Left colon (tissue), 2 donors: ENCODE measurements around the gene COL11A2. TPM values are rescaled to one million over a fixed set of nuclear protein-coding genes. Genes with fewer than 3 reads are reported as not detected.
"Not testable (repeated sequence)": the region's sequence is repeated elsewhere in the genome, so short reads cannot be mapped to it uniquely, and the experiment has no call there.

ENCODE experiments used
- ATAC-seq: fragments of 200-7000 bp; cut with Tn5 transposase; one replicate; pipeline ENCODE4 v1.9.1; 2020; ENCODE audit warnings: mild to moderate bottlenecking, moderate library complexity
- DNase-seq, 2 donors: peaks; one replicate each; pipeline ENCODE4 v3.0.0-alpha.2; 2020
- intact Hi-C, 2 donors: fragments of 100-400 bp; cut with DNase I in 1 of 2; cut with micrococcal nuclease in 1 of 2; formaldehyde crosslinking; loops; one replicate each; pipeline versions ENCODE4 v1.11.2 to v1.14.0; 2022; cut with DNase I, micrococcal nuclease
- total RNA-seq, 2 donors: library from RNA; stranded (reverse); fragmentation: NEBNext Ultra II Directional; extraction: Animal tissue kit (Norgen Biotek cat#: 25700); gene quantifications; one replicate each; pipeline ENCODE4 v1.2.1, GENCODE V29; 2021
- donor health status: DM: no; HTN: no; CAD: no.
- donor health status: DM: yes; HTN: yes; CAD: no.

The COL11A2 gene
- total RNA-seq, 2 donors from 2014 or later = 0.45 to 0.55 TPM

DNA sequence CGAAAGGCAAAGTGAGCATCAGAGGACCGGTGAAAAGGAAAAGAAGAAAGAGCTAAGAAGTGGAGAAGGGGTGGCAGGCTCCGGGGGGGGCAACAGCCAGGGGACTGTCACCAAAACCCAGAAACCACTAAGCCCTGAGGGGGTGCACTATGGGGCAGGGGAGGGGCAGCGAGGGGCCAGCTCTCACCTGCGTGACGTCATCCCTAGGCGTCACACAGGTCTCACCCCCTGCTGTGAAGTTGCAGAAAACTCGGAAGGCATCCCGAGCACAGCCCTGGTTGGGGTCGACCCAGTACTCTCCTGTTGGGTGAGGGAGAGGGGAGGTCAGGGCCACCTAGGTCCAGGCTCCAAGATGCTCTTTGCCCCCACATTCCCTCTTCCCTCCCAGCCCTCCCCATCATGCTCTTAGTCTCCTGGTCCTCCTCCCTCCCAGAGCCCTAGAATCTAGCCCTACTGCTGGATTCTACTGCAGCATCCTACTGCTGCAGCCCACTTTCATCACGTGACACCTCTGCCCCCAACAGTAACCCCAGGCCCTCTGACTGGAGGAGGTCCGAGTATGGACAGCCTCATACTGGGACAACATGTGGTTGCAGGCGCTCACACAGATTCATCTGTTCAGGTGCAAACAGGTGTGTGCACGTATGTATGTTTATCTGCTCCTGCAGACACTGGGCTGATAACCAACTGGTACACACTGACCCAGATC lies 27.4 kb downstream of the COL11A2 start:
- ATAC-seq (no peak), DNase-seq (no peak)
- intact Hi-C loops = loop anchor here in 1 of 2 donors (5.0 kb wide), 2 partner anchors 32 to 82 kb away; no protein-coding TSS in a partner anchor

DNA sequence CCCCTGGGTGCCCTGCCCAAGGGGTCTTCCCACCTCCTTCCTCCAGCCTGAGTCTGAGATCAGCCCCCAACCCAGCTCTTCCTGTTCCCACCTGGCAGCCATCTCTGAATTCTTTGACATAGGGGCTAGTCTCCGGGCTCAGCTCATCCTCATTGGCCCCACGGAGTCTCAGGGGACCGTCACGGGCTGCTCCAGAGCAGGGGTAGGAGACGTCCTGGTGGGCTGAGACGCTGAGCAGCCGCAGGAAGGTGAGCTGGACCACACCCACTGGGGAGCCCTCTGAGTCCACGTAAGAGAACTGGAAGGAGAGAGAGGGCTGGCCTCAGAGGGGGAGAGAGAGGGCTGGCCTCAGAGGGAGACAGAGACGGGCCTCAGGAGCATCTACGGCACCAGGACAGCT lies 28.1 kb downstream of the COL11A2 start:
- intact Hi-C loops = loop anchor here in 1 of 2 donors (5.0 kb wide), 2 partner anchors 33 to 83 kb away; no protein-coding TSS in a partner anchor
- no peak for DNase-seq
- no peak for ATAC-seq

DNA sequence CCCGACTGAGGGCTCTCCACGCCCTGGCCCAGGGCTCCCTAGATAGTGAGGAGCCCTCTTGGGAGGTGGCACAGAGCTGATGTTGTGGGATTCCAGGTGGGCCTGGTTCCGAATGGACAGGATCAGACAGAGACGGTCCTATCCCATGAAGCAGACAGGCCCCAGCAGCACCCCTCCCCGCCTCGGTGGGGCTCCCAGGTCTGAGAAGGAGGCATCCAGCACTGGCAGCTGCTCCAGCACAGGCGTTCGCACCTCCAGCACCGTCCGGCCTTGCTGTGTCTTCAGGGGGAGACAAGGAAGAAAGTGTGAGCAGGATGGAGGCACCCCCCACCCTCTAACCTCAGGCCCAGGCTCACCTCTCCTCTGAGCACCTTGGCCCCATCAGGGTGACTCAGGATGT lies 28.7 kb downstream of the COL11A2 start:
- no peak for ATAC-seq
- intact Hi-C loops = loop anchor here in 1 of 2 donors (5.0 kb wide), 2 partner anchors 34 to 84 kb away; no protein-coding TSS in a partner anchor

DNA sequence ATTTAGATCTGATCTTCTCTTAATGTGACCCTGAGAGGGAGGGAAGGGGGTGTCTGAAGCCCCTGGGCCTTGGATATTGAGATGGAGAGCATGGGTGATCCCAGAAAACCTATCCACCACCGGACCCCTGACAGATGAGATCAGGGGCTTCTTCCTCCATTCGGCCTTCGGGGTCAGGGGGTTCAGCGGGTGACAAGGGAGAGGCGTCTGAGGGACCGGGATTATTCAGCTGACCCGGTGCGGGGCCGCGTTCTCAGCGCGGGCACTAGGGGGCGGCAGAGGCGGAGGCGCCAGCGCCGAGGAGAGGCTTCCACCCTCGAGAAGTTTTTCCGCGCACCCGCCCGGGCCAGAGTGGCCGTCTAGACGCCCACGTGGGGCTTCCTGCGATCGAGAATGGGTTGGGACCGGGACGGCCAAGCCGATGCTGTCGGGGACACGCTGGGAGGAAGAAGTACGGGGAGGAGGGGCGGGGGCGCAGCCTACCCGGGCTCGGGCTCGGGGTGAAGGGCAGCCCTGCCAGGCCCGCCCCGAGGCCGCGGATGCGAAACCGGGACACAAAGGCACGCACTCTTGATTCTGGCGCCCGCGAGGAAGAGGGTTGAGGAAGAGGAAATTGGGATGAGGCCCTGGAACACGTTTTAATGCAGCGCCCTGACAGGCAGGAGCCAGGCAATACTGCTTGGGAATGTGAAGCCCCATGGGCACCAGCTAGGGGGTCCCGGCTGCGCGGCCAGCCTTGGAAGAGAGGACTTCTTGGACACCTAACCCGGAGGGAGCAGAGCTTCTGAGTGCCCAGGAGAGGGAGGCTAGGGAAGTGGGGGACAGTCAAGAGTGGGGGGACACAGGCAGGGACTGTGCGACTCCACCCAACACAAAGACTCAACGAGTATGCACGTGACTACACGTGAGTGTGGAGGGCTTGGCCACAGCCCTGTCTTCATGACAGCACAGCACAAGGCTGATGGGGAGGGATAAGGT lies 30.6 kb downstream of the COL11A2 start:
- peak; percentile 88 for ATAC-seq
- intact Hi-C loops = loop anchor here in 1 of 2 donors (5.0 kb wide), 2 partner anchors 36 to 86 kb away; no protein-coding TSS in a partner anchor
- DNase-seq = peak; percentile 68 to 82

More for the DNA sequence above, 28.7 kb downstream of the COL11A2 start:
- no peak for DNase-seq

DNA sequence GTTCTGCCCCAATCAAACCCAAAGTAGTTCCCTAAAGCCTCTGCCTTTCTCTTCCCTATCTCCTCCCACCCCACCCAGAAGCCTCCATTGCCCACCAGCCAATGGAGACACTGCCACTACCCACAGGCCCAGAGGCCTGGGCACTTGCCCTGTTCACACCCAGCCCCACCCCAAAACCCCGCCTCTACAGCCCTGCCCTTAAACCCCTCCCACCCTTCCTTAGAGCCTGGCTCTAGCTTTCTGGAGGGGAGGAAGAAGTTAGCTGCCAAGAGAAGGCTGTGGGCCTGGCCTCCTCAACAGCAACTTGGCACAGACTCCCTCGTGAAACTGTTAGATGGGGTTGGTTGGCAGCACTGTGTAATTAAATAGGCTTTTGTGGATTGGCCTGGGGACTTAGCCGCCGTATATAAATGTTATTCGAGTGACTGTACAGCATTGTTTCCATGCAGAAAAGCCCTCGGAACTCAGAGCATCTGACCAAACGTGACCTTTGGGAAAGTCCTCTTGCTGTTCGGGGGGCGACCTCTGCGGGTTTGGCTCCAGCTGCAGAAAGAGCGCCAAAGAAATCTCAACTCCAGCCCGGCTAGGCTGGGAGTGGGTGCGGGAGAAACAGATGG lies 31.4 kb downstream of the COL11A2 start:
- peak; percentile 92 for ATAC-seq
- intact Hi-C loops = loop anchor here in 1 of 2 donors (5.0 kb wide), 2 partner anchors 36 to 86 kb away; no protein-coding TSS in a partner anchor
- DNase-seq = peak; percentile 75

DNA sequence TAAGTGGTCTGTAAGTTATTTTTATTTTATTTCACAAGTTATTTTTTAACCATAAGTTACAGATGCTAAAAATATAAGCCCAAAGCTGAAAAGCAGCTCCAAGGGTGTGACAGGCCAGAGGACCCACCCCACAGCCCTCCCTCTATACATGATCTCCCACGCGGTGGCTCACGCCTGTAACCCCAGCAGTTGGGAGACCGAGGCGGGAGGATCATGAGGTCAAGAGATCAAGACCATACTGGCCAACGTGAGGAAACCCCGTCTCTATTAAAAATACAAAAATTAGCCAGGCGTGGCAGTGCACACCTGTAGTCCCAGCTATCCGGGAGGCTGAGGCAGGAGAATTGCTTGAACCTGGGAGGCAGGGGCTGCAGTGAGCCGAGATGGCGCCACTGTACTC lies 32.2 kb downstream of the COL11A2 start:
- intact Hi-C loops = loop anchor here in 1 of 2 donors (5.0 kb wide), 2 partner anchors 37 to 87 kb away; no protein-coding TSS in a partner anchor
- ATAC-seq (no peak), DNase-seq (no peak)

DNA sequence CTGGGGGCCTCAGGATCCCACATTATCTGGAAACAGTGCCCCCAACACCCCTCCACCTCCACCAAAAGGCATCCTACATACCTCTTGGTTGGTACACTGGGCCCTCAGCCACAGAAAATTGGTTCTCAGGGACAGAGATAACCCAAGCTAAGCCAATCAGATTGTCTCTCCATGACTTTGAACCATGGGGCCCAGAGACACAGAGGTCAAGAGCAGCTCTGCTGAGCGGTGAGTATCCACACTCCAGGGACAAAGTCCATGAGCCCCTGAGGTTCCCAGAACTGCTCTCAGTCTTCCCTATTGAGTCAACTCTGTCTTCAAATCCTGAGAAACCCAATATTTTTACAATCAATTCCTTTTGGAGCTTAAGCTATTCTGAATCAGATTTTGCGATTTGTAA lies 35.3 kb downstream of the COL11A2 start:
- no peak for DNase-seq
- intact Hi-C loops = no loop called here
- no peak for ATAC-seq

DNA sequence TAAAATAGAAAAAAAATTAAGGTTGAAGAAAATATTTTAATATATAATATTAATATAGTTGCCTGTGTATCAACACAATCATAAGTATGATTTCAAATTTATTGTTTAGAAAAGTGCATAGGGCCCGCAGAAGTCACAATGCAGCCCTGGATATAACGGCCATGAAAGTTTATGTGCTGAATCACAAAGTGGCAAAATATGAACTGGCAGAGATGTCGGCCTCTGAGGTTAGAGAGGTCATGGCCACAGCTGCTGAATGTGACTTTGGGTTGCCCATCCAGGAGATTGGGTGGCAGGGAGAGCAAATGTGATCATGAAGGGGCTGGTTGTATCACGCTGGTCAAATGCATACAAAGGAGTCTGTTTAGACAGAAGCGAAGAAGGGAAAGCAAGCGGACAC lies 35.7 kb downstream of the COL11A2 start:
- DNase-seq (no peak), ATAC-seq (no peak)
- intact Hi-C loops = no loop called here

DNA sequence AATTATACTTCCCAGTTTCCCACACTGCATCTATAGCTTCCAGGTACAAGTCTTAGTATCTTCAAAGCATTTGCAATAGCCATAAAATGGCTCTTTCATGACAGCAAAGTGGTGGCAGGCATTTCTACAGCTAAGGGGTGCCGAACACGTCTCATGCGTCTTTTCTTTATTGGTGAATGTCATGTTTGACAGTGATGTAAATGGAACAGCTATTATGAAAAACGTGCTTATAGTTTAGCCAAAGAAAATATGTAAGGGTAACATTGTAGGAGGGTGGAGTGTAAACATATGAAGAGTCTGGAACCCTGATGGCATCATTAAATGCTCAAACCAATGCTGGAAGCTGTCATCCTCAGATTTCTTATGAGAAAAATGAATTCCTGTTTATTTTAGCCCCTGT lies 37.9 kb downstream of the COL11A2 start:
- DNase-seq = no peak
- intact Hi-C loops = no loop called here
- ATAC-seq = no peak

DNA sequence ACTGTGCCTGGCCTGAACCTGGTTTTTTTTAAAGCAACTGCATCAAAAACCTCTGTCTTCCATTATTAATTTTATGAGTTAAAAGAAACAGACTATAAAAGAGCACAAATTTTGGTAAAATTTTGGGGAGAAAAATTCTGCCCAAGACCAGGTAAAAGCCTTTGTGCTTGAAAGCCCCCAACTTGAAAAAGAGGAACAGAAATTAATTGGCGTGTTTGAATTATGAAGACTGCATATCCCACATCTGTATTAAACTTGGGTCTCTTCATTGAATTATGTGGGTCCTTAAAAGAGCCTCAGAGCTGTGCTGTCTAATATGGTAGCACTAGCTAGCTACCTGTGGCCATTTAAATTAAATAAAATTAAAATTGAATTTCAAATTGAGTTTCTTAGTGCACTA lies 41.2 kb downstream of the COL11A2 start:
- intact Hi-C loops = no loop called here
- ATAC-seq (no peak), DNase-seq (no peak)

DNA sequence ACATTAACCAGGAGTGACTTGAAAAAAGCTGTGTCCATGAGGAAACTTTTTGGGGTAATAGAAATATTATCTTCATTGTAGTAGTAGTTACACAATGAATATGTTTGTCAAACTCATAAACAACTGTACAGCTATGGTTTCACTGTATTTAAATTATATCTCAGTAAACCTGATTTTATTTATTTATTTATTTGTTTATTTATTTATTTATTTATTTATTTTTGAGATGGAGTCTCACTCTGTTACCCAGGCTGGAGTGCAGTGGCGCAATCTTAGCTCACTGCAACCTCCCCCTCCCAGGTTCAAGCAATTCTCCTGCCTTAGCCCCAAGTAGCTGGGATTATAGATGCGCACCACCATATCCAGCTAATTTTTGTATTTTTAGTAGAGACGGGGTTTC lies 41.7 kb downstream of the COL11A2 start:
- DNase-seq, ATAC-seq, intact Hi-C loops: not testable (repeated sequence)

DNA sequence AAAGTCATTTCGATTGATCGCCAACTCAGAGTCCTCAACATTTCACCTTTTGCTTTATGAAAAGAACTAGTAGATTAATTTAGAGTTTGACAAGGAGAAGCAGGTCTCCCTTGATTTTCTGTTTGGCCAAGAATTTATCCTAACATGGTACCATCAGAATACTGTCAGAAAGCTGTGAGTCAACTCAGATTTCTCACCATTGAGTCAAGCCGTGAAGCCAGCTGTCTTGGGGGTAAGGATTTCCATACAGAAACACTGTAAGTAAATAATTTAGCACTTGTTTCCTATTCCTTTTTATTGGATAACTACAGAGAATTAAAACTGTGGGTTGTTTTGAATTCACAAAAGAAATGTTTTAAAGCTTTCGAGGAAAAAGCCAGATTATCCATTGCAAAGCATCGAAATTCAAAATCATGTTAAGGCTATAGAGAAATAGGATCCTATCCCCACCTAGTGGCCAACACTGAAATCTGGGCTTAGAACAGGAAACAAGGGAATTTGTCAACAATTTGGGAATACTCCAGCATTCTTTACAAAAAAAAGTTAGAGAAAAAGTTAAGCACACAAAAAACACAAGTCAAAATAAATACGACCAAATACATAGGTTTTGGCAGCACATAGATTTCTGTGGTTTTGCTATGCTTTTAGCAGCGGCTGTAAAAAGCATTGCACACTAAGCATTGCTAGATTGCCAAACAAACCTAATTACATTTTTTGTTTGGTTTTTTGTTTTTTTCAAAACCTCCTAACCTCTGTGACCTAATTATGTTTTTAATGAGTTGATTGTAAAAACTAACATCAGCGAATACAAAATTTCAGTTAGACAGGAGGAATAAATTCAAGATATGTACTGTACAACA lies 44.2 kb downstream of the COL11A2 start:
- peak; percentile 52 for ATAC-seq
- intact Hi-C loops = no loop called here
- DNase-seq = no peak

DNA sequence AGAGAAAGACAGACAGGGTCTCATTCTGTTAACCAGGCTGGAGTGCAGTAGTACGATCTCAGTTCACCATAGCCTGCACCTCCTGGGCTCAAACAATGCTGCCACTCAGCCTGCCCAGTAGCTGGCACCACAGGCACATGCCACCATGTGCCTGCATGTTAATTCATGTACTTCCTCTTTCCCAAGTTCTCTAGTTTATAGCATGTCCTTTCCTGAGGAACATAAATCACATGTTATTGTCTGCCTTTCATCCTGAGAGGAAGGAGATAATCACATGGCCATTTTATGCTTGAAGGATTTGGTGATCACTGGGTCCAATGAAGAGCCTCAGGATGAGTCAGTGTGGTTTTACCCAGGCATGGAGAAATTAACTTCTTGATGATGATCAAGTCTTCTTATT lies 47.9 kb downstream of the COL11A2 start:
- ATAC-seq = peak; percentile 88
- intact Hi-C loops = no loop called here
- peak in 1 of 2 donors; percentile 15 for DNase-seq

DNA sequence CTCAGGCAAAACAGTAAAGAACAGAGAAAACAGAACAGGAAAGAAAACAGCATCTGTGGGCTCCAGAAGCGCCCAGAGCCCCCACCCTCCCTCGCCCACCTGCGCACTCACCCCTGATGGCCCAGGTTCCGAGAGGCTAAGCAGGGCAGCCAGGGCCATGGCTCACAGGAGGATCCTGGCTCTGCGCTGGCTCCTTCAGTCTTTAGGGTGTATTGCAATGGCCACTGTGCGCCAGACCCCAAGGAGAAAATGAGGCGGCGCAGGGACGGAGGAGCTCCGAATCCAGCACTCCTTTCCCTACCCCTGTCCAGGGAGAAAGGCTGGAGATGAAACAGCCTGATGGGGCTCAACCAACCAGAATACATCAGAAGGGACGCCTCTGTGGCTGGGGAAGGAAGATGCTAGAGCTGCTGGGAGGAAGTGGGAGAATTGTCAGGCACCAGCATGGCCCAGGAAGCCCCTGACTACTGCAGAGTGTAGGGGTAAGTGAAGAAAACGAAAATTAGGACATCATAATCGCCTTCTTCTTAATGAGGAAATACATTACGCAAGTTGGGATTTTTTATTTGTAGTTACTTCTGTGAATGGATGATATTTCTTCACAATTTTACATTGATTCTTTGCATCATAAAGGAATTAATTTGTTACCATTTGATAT lies 49.0 kb downstream of the COL11A2 start:
- intact Hi-C loops = no loop called here
- DNase-seq (no peak), ATAC-seq (no peak)

DNA sequence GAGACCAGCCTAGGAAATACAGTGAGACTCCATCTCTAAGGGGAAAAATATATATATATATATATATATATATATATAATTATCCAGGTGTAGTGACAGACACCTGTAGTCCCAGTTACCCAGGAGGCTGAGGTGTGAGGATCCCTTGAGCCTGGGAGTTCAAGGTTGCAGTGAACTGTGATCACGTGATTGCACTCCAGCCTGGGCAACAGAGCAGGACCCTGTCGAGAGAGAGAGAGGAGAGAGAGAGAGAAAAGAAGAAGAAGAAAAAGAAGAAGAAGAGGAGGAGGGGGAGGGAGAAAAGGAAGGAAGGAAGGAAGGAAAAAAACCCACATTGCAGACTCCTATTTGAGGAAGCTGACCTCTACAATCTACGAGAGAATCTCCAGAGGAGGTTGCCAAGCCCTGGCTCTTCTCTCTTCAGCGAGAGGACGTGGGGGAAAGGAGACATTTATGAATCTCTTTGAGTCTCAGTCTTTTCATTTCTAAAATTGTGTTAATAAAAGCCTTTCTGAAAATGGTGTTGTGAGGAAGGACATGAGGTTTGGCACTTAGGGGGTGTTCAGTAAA lies 49.7 kb downstream of the COL11A2 start:
- ATAC-seq = no peak
- DNase-seq = no peak
- intact Hi-C loops = no loop called here

DNA sequence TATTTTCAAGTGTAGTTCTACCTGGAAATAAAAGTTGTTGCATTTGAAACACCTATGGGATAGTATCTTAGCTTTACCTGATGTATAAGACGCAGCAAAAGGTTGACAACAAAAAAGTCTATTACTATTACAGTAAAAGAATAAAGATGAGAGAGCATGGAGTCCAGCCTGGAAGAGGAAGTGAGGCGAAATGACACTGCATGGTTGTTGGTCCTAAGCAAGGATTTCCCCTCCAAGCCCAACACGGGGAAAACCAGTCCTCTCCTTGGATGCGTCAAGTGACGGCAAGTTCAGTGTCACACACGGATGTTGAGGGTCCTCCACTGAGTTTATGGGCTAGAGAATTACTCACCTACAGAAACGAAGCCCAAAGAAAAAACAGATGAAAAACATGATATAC lies 51.7 kb downstream of the COL11A2 start:
- no peak for DNase-seq
- intact Hi-C loops = no loop called here
- ATAC-seq = no peak

DNA sequence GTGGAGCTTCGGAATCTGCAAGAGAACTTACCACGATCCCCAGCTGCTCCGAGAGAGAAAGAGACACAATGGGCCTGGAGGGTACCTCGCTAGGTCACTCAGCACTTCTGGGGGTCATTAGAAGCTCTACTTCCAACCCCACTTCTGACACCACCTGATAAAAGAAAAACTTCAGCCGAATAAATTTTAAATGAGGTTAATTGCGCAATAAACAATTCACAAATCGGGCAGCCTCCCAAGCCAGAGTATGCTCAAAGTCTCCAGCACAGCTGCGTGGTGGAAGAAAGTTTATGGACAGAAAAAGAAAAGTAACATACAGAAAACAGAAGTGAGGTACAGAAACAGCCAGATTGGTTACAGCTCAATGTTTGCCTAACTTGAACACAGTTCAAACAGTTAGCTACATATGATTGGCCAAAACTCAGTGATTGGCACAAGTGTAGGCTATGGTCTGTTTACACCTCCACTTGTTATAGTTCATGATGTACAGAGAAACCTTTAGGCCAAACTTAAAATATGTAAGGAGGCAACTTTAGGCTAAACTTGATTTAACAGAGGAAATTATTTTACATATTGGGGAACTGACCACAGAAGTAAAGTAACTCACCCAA lies 52.6 kb downstream of the COL11A2 start:
- DNase-seq = no peak
- no peak for ATAC-seq
- intact Hi-C loops = no loop called here
